GM19328 (cell line): ENCODE data around the gene ARV1.
"Not testable (repeated sequence)": the region's sequence is repeated elsewhere in the genome, so short reads cannot be mapped to it uniquely, and the experiment has no call there.

Experiments
- ATAC-seq: cut with Tn5 transposase; IDR thresholded peaks from one replicate; pipeline ENCODE4 v1.9.1; 2021; ENCODE audit warnings: mild to moderate bottlenecking, moderate library complexity; ENCODE audit not compliant: unreplicated experiment

ARV1 gene

GRCh38 chr1:231041719-231042261 lies 62.9 kb downstream of the ARV1 start:
- no peak for ATAC-seq

GRCh38 chr1:231044588-231044987 lies 65.7 kb downstream of the ARV1 start:
- ATAC-seq = no peak

DNA sequence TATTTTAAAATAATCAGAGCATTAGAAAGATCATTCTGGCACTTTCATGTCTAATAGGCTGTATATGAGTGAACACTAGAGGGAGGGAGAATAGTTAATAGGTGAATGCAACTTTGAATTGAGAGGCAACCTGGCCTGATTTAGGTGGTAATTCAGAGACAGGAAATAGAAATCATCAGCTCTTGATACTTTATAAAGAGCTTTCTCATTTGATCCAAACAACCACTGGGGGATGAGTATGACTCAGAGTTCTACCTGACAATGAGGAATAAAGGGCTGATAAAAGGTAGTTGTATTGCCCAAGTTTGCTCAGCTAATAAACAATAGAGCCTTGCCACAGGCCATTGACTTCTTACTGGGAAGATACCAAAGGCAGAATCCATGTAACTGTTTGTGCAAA lies 66.4 kb downstream of the ARV1 start:
- no peak for ATAC-seq

DNA sequence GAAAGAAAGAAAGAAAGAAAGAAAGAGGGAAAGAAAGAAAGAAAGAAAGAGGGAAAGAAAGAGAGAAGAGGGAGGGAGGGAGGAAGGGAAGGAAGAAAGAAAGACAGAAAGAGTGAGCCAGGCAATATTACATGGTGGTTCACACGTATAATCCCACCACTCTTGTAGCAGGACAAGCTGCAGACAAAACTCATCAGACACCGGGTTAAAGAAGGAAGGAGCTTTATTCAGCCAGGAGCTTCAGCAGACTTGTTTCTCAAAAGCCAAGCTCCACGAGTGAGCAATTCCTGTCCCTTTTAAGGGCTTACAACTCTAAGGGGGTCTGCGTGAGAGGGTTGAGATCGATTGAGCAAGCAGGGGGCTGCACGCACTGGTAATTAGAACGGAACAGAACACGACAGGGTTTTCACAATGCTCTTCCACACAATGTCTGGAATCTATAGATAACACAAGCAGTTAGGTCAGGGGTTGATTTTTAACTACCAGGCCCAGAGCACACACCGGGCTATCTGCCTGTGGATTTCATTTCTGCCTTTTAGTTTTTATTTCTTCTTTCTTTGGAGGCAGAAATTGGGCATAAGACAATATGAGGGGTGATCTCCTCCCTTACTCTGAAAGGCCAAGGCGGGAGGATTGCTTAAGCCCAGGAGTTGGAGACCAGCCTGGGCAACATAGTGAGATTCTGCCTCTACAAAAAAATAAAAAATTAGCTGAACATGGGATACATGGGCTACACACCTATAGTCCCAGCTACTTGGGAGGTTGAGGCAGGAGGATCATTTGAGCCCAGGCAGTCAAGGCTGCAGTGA lies 67.2 kb downstream of the ARV1 start:
- not testable (repeated sequence) for ATAC-seq

- no peak for ATAC-seq
These were observed 68.0 kb downstream of the ARV1 start for GRCh38 chr1:231046730-231047395.

- ATAC-seq = not testable (repeated sequence)
These were observed 68.6 kb downstream of the ARV1 start for GRCh38 chr1:231047529-231047928.

DNA sequence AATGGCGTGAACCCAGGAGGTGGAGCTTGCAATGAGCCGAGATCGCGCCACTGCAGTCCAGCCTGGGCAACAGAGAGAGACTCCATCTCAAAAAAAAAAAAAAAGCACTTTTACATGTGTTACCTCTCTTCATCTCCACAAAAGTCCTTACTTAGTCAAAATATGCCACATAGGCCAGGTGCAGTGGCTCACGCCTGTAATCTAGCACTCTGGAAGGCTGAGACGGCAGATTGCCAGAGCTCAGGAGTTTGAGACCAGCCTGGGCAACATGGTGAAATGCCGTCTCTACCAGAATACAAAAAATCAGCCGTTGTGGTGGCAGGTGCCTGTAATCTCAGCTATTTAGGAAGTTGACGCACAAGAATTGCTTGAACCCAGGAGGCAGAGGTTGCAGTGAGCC lies 69.5 kb downstream of the ARV1 start:
- ATAC-seq = not testable (repeated sequence)

- no peak for ATAC-seq
These were observed 70.5 kb downstream of the ARV1 start for GRCh38 chr1:231049121-231049979.
